A673 (cell line): ENCODE results near the gene ZACN.

Experiments
- EZH2 ChIP-seq: fragments of 200-600 bp; sonication (generic); IDR thresholded peaks from 2 replicates; pipeline ENCODE4 v1.6.1; 2017; ENCODE audit warnings: borderline replicate concordance, low read depth, mild to moderate bottlenecking, mixed read lengths, antibody characterized with exemption, low read length; ENCODE audit not compliant: poor library complexity, severe bottlenecking
- TF ChIP-seq, protein P1 (sequence below): fragments of 300-800, 200-600 bp; sonication (generic); conservative IDR thresholded peaks from 2 replicates; pipeline ENCODE4 v1.5.1; 2017; ENCODE audit warnings: low read depth, mild to moderate bottlenecking, antibody characterized with exemption, low read length, moderate library complexity, mixed read lengths

DNA sequence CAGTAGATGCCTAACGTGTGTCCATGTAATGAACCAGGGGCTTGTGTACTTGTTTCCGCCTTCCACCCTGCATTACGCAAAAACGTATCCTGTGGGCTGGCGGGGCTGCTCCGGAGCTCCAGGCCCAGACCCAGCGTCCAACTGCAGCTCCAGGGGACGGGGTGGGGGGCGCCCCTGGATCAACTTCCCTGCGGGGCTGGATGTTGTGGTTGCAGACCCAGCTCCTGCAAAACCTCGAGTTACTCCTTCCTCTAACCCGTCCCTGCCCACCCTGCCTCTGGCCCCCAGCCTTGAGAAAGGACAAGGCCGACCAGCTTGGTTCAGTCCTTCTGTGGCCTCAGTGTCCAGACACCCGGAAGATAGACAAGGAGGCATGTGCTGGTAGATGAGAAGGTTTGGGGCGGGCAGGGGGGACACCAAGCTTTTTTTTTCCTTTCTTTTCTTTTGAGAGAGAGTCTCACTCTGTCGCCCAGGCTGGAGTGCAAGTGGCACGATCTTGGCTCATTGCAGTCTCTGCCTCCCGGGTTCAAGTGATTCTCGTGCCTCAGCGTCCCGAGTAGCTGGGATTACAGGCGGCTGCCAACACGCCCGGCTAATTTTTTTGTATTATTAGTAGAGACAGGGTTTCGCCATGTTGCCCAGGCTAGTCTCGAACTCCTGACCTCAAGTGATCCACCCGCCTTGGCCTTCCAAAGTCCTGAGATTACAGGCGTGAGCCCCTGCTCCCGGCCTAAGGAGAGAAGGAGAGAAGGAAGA is 25.3 kb downstream of the ZACN start:
- TF ChIP-seq, protein P1, sequence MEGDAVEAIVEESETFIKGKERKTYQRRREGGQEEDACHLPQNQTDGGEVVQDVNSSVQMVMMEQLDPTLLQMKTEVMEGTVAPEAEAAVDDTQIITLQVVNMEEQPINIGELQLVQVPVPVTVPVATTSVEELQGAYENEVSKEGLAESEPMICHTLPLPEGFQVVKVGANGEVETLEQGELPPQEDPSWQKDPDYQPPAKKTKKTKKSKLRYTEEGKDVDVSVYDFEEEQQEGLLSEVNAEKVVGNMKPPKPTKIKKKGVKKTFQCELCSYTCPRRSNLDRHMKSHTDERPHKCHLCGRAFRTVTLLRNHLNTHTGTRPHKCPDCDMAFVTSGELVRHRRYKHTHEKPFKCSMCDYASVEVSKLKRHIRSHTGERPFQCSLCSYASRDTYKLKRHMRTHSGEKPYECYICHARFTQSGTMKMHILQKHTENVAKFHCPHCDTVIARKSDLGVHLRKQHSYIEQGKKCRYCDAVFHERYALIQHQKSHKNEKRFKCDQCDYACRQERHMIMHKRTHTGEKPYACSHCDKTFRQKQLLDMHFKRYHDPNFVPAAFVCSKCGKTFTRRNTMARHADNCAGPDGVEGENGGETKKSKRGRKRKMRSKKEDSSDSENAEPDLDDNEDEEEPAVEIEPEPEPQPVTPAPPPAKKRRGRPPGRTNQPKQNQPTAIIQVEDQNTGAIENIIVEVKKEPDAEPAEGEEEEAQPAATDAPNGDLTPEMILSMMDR: no peak
- TF ChIP-seq EZH2: no peak
